ENCODE results near the gene NFASC.

GRCh38 chr1:204900721-204901120 lies 30.1 kb downstream of the NFASC start:
- TF ChIP-seq POLR2A (IDR thresholded peaks at IDR 0.05) = no peak
- TF ChIP-seq CTCF (IDR thresholded peaks at IDR 0.05) = no peak
